Activated CD4-positive, alpha-beta T cell treated with anti-CD3 and anti-CD28 coated beads, Interleukin-2, amount 50 U/mL, for 4 hours (primary cell): Measurements from ENCODE around the gene MORN5.

Source experiments
- DNase-seq, 2 experiments: peaks; one replicate each; pipeline ENCODE4 v3.0.0-alpha.2; 2020

The MORN5 gene

GRCh38 chr9:122218071-122218934 lies 58.6 kb downstream of the MORN5 start:
- DNase-seq: no peak

DNA sequence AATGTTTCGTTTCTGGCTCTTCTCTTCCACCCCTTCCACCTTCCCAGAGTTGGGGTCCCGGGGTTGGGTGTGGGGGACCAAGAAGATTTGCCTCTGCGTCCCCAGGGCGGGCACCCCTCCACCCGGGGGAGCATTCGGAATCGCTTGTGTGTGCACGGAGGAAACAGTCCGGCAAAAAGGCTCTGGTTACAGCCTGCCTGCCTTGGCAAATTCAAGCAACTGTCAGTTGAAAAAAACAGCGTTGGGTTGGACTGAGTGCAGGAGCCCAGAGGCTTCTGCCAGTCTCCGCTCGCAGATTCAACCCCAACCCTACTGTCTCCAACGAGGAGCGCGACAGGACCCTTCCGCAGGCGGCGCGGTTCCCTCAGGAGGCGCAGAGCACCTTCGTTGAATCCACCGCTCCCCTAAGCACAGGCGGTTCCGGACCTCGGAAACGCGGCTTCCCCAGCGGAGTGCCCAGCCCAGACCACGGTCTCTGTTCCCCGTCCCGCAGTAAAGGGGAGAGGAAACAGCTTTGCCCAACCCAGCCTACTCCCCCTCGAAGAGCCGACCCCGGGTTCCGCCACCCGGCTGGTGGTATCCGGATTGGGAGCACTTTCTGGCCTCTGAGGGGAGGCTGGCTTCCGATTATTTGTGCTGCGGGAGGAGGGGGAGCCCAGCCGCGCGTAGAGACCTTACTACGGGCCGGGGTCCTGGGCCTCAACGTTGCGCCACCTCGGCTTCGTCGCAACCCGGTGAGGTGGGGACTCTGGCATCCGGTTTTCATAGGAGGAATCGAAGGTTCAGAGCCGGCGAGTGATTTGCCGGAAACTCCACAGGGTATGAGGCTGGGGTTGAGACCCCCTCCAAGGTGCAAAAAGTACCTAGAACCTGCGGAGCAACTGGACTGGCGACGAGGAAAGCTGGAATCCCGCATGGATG lies 59.5 kb downstream of the MORN5 start:
- DNase-seq: no peak

- no peak for DNase-seq
Observed at GRCh38 chr9:122219856-122220672, 60.4 kb downstream of the MORN5 start.

- DNase-seq: no peak
Observed at GRCh38 chr9:122220673-122221182, 61.0 kb downstream of the MORN5 start.

- no peak for DNase-seq
Observed at GRCh38 chr9:122221183-122221811, 61.6 kb downstream of the MORN5 start.

GRCh38 chr9:122222791-122223190 lies 63.1 kb downstream of the MORN5 start:
- no peak for DNase-seq

GRCh38 chr9:122223435-122223834 lies 63.7 kb downstream of the MORN5 start:
- DNase-seq: no peak

- no peak for DNase-seq
Observed at GRCh38 chr9:122225312-122226141, 65.8 kb downstream of the MORN5 start.

DNA sequence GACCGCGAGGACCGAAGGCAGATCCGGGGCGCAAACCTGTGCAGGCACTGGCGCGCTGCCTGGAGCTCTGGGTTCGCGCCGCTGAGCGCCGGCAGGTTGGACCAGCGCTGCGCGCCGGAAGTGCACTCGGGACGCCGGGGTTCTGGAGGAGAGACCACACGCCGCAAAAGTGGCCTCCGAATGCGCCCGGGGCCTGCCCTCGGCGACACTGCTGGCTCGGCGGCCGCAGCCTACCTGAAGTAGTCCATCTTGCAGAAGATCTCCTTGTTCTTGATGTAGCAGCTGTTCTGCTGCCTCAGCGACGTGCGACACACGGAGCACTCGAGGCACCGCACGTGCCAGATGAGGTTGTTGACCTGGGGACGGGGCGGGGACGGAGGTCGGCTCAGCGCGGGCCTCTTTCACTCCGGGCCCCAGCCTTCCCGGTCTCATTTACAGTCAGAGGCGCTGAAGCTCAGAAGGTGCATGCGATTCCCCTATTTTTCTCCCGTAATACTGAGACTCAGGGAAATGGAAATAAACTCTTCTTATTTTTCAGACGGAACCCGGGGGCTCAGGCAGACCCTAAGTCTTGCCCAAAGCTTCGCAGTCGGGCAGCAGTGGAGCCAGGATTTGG lies 66.5 kb downstream of the MORN5 start:
- no peak for DNase-seq

DNA sequence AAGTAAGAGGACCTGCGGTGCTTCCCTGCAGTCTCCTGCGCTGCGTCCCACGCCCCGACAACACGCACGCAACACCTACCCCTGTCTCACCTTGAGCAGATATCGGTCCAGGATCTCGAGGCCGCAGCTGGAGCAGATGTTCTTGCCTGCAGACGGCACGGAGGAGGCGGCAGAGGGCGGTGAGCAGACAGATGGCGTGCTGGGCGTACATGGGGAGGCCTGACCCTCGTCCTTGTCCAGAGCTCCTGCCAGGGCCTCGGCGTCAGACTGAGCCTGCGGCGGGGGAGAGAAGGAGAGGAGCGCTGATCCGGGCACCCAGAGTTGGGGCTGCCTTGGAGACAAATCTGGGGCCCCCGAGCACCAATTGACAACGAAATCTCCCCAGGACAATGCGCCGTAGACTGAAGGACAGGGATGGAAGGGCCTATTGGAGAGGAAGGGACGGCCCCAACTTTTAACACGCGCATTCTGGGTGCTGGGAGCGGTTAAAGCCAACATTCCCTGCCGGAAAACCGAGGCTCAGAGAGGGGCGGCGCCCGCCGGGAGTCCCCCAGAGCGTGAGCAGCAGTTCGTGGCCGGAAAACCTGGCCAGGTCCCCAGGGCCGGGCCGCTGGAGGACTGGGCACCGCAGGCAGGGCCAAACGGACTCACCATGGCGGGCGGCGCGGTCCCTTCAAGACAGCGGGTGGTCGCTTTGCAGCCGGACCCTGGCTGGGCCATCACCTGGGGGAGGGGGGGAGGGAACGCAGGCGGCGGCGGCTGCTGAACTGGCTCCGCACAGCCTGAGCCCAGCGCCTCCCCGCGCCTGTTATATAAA lies 67.3 kb downstream of the MORN5 start:
- DNase-seq: no peak

- no peak for DNase-seq
Observed at GRCh38 chr9:122227575-122227900, 67.8 kb downstream of the MORN5 start.

GRCh38 chr9:122228191-122228567 lies 68.5 kb downstream of the MORN5 start:
- no peak for DNase-seq

DNA sequence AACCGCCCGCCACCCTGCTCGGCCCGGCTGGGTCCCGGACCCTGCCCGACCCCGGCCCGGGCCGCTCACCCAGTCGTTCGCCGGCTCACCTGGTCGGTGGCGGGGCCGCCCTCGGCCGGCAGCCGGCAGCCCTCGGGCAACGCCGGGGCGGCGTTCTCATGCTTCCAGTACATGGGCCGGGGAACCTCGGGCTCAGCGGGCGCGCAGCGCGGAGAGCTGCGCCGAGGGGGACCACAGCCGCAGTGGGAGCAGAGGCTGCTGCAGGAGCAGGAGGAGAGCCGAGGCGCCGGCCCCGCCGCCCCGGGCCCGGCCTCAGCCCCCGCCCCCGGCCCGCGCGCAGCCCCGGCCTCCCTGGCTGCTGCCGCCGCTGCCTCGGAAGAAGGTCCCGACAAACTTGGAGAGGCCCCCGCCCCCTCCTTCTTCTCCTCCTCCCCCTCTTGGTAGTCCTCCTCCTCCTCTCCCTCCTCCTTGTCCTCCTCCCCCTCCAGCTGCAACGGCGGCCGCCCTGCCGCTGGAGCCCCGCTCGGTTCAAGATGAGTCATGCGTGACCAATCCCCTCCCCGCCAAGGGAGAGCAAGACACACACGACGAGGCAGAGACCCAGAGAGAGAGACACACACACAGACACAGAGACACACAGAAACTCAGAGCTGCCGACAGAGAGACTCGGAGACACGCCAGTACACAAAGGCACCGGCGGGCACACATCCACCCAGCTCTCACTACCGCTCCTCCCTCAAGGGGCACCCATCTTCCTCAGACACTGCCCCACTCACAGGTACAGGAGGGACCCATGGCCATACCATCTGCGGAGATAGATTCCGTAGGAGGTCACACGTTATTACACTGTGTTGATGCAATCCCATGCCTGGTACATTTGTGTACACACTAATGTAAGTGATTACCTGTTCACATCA lies 69.1 kb downstream of the MORN5 start, which contains the start of gene LHX6:
TSS of gene LHX6 (minus strand) at position 390 of the 917 bp plus-strand sequence. CDS start at position 173, 217 bp downstream.
- no peak for DNase-seq

DNA sequence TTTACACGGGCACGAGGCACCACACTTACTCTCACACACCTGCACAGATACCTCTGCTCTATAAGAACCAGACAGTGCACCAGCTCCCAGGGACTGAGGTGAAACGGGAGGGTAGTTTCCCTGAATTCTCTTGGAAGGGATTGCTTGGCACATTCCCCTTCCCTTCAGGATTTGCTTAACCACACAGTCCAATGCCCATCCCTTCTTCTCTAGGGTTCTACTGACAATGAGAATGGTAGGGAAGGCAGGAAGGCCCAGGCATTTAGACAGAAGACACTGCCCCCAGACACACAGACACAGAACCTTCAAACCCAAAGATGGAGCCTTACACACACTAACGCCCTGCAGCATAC lies 69.8 kb downstream of the MORN5 start:
- DNase-seq: no peak

- no peak for DNase-seq
Observed at GRCh38 chr9:122232796-122233306, 73.1 kb downstream of the MORN5 start.

DNA sequence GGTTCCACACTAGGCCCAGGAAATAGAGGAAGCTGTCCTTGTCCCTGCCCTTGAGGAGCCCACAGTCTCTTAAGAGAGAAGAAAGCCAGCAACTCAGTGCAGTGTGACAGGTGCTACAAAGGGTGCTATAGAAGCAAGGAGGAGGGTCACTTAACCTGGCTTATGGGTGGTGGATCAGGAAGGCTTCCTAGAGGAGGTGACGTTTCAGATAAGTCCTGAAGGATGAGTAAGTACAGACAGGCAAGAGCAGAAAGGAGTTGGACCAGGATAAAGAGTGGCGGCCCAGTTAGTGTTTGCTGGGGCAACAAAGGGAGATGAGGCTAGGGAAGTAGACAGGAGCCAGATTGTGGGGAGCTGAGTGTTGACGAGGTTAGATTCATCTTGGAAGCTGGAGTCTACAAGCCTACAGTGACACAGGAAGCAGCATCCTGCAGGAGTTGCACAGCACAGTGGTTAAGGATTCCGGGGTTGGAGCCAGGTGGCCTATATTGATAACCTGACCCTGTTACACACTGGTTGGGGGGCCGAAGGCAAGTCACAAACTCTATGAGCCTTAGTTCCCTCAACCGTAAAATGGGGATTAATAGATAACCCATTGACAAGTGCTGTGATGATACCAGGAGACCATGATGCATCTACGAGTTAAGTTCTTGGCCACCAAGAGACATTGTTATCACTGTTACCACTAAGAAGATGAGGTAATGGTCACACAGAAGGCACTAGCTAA lies 74.5 kb downstream of the MORN5 start:
- DNase-seq: no peak

DNA sequence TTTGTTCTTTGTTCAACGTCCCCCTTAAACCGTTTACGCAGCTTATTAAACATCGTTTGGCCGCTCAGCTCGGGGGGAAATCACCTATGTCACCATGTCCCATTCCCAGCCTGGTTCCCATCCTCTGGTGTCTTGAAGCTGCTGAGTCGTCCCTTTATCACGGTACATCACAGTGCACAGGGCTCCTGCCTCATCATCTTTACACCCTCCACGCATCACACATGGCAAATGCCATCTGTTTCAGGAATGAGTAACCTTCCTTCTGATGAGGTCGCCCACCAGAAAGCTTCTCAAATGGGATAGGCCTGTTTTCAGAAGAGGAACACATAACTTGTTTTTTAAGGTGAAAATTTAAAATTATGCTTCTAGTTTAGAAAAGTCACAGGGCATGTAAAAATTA lies 77.0 kb downstream of the MORN5 start:
- DNase-seq: no peak

- no peak for DNase-seq
Observed at GRCh38 chr9:122239722-122240121, 80.0 kb downstream of the MORN5 start.
